Right renal pelvis (tissue), 4 donors: ENCODE measurements around the gene CRABP2. TPM values are rescaled to one million over a fixed set of nuclear protein-coding genes. Genes with fewer than 3 reads are reported as not detected.

Experiments
- DNase-seq, 4 donors: peaks; one replicate each; pipeline ENCODE4 v3.0.0-alpha.2; 2013; ENCODE audit warnings: low read depth in 4 of 4, low spot score in 3 of 4, missing footprints in 1 of 4
- polyA plus RNA-seq, 4 donors: library from polyadenylated mRNA; unstranded; fragments of 120-200 nt; gene quantifications; one replicate each; pipeline ENCODE4 v1.2.1, GENCODE V29; 2013; ENCODE audit not compliant: insufficient read length in 4 of 4

CRABP2 gene
- polyA plus RNA-seq, 4 donors, result 69.1 to 106 (median 83.1) TPM

DNA sequence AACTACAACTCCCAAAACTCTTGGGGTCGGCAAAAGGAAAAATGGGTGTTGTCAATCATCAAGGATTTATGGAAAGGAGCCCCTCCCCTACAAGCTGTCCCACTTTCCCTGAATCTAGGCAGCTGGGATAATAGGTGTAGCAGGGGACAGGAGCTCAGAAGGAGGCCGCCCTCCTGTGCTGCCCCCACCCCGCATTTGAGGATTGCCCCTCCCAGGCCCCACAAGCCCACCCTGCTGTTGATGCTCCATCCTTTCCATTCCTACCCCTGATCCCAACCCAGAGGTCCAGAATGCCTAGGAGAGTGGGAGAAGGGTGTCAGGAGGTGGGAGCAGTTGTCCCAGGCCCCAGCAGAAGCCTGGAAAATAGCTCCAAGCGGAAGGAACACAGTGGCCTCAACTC lies 37.4 kb upstream of the CRABP2 start:
- no peak for DNase-seq

DNA sequence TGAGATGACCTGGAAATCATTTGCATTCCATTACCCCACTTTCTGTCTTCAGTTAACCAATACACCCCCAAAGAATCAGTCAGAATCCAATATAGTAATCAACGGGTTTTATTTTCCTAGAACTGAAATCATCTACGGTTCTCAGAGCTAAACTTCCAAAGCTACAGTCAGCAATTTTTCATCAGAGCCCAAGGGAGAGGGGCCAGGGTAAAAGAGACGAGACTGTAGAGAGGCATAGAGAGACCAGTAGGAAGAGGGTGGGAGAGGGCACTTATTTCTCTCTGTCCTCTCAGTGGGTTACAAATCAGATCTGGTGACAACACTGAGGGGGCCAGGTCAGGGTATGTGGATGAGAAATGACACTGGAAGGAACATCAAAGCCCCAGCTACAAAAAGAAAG lies 36.6 kb upstream of the CRABP2 start:
- DNase-seq, result no peak

- no peak for DNase-seq
These were observed 36.1 kb upstream of the CRABP2 start for GRCh38 chr1:156741481-156741983.

DNA sequence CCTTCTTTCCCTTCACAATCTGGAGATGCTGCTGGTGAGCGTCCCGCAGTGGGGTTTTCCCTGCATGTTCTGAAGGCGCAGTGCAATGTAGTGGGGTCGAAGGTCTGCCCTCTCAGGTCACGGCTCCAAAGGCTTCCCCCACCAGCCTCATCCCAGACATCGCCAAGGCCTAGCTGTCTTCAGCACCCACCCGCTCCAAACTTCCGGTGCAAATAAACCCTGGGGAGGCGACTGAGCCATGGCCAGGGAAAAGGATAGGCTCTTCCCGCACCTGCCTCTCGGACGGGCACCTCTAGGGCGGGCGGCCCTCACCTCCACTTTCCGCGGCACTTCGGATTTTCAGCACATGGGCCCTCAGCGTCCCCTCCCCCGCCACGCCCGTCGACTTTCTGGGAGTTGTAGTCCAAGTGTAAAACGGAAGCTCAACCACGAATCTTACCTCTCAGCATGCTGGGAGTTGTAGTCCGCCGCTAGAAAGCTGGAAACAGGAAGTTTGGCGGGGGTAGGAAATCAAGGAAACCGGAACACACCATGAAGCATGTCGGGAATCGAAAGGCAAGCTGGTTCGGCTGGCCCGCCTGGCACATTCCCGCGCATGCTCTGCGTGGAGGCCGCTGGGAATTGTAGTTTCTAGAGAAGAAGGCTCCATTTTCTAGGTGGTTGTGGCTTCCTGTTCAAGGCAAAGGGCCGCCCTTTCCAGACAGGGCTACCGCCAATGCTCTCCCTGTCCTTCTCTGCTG lies 35.5 kb upstream of the CRABP2 start, which contains the start of gene MRPL24:
TSS of gene MRPL24 (minus strand) at position 348 of the 740 bp plus-strand sequence. CDS start 2,384 bp downstream, outside the sequence.
- peak; percentile 92 to 99 (median 99) for DNase-seq

- DNase-seq, result no peak
These were observed 34.9 kb upstream of the CRABP2 start for GRCh38 chr1:156740237-156740740.

DNA sequence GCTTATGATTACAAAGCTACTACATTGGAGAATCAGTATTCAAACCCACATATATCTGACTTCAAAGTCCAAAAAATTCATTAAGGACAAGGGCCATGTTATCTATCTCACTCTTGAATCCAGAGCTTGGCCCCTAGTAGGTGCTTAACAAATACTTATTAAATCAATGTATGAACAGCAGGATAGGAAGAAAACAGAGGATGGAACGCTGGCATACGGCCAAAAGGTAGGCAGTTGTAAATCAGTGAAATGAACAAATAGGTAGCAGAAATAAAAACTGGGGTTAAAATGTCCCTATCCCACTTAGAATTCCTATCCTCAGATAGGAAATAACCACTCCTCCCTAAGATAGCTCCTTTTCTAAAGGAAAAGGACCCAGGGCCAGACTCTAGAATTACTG lies 33.5 kb upstream of the CRABP2 start:
- DNase-seq, result no peak

DNA sequence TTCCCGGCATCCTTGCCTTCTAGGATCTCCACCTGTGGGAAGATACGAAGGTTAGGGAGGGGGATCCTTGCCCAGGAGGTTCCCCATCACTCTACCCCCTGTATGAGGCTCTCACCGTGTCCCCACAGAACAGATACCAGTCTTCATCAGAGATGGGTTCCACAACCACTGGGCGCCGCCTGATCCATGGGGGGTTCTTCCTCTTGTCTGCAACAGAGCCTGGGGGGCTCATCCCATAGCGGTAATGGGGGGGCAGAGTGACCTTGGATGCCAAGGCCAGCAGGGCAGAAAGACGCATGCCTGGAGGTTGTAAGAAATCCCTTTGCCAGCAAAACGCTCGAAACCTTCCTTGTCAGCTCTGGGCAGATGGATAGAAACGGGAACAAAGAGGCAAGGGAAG lies 33.0 kb upstream of the CRABP2 start:
- no peak for DNase-seq

- no peak for DNase-seq
These were observed 28.7 kb upstream of the CRABP2 start for GRCh38 chr1:156733989-156734584.

- DNase-seq, result peak; percentile 89 to 94 (median 92)
These were observed 23.4 kb upstream of the CRABP2 start, which contains the start of gene ISG20L2 for GRCh38 chr1:156728599-156729462. ISG20L2 (minus strand) TSS chr1:156728766; CDS start chr1:156727652, 1,114 bp downstream.

GRCh38 chr1:156727926-156728598 lies 22.7 kb upstream of the CRABP2 start, which contains the start of gene METTL25B:
METTL25B (plus strand) TSS chr1:156728469; CDS start chr1:156729105, 636 bp downstream.
- no peak for DNase-seq

- DNase-seq, result no peak
These were observed 22.1 kb upstream of the CRABP2 start for GRCh38 chr1:156727492-156727891.

DNA sequence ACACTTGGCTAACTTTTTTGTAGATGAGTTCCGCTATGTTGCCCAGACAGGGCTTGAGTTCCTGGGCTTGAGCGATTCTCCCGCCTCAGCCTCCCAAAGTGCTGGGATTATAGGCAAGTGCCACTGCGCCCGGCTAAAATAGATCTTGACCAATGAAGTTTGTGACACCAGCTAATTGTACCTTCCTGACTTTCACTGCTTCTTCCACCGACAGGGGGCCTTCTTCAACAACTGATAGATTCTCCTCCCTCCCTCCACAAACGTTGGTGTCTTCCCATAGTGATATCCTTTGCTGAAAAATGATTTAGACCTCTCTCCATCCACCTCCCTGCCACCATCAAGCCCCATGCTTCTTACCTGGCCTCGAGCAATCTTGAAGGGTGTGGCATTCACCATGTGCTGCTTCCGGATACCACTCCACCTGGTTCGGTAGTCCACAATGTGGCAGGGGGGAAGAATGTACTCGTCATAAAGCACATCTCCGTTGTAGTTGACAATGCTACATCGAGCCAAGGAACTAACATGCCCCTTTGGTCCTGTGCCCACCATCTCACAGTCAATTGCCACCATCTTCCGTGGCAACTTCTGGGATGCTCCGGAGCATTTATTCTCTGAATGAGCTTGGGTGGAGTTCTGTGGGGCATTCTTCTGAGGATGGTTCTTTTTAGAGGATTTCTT lies 21.3 kb upstream of the CRABP2 start:
- DNase-seq, result no peak

DNA sequence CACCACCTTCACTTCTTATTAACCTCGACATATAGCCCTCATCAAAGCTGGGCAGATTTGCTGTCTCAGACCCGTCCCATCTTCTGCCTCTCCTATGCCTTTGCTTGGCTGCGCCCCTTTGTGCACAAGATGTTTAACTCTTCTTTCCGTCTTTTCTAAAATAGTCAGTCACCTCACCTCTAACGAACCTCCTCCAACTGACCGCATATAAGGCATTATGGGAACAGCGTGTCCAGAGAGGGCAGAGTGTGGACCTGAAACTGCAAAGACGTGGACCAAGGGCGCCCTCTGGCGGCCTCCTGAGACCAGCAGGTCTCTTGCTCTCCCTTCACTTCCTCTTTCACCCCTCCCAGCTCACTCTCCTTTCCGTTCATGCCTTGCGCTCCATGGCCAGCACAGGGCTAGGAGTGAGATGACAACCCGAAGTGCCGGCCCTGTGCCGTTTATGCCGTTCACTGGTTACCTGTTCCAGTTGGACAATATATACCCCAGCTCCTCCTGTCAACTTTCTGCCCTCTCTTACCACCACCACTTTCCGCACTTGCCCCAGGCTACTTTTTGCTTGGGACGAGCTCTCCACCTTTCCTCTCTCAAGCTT lies 20.4 kb upstream of the CRABP2 start:
- peak; percentile 76 to 88 (median 83) for DNase-seq

- DNase-seq, result no peak
These were observed 16.2 kb upstream of the CRABP2 start for GRCh38 chr1:156721535-156721934.

- DNase-seq, result no peak
These were observed 15.7 kb upstream of the CRABP2 start for GRCh38 chr1:156721131-156721530.

- no peak for DNase-seq
These were observed 12.0 kb upstream of the CRABP2 start for GRCh38 chr1:156717351-156717750.

GRCh38 chr1:156714830-156715229 lies 9.4 kb upstream of the CRABP2 start:
- no peak for DNase-seq

DNA sequence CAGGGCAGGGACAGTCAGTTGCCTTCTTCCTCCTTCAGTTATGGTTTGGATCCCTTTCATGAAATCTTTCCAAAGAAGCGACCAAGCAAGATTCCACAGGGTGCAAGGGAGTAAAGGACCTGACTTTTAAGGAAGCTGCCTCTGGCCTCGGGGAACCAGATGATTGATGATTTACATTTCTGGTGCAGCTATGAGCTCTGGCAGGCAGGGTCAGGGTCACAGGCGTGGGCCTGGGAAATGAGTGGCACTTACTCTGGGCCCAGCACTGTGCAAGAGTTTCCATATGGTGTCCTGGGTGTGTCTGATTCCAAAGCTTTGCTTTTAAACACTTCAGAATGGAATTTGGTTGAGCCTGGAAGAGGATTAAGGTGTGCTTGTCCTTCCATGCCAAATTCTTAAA lies 7.2 kb upstream of the CRABP2 start:
- DNase-seq, result no peak
